HEK293T (cell line): ENCODE measurements around the gene LSM4.

ENCODE experiments used
- BHLHE40 ChIP-seq: fragments of 450-650 bp; IDR thresholded peaks from 2 replicates; pipeline ENCODE4 v1.6.1; 2016; ENCODE audit warnings: mild to moderate bottlenecking, moderate library complexity, borderline replicate concordance
- L3MBTL2 ChIP-seq: fragments of 450-650 bp; conservative IDR thresholded peaks from 2 replicates; pipeline ENCODE4 v1.6.1; 2016; ENCODE audit warnings: mild to moderate bottlenecking
- SP1 ChIP-seq: fragments of 450-650 bp; IDR thresholded peaks from 2 replicates; pipeline ENCODE4 v1.6.1; 2017
- ZNF384 ChIP-seq: fragments of 450-650 bp; IDR thresholded peaks from 2 replicates; pipeline ENCODE4 v1.6.1; 2016

- no peak for TF ChIP-seq SP1
- TF ChIP-seq BHLHE40, result no peak
- no peak for TF ChIP-seq ZNF384
- no peak for TF ChIP-seq L3MBTL2
These were observed 33.2 kb downstream of the LSM4 start for GRCh38 chr19:18289471-18290301.
